ENCODE data around the gene ZNF618. TPM values are rescaled to one million over a fixed set of nuclear protein-coding genes. Genes with fewer than 3 reads are reported as not detected.
"Not testable (repeated sequence)": the region's sequence is repeated elsewhere in the genome, so short reads cannot be mapped to it uniquely, and the experiment has no call there.

Gene ZNF618
- total and polyA plus RNA-seq, 8 donors: 1.2 to 19.8 (median 5.3) TPM

- Histone ChIP-seq H3K27me3 (no peaks in the 10 kb centered on the region), H3K36me3 (peaks cover 16 to 81% (median 79%) of the 10 kb centered on the region in 4 donors), H3K9me3 (no peaks in the 10 kb centered on the region), H3K27ac (no peak overlapping the region), H3K4me1 (no peaks in the 10 kb centered on the region), H3K4me3 (no peak overlapping the region)
- intact Hi-C loops (cut with DNase I; ENCODE audit: low total_unique reads): no loop called here
- TF ChIP-seq CTCF (IDR thresholded peaks at IDR 0.05) (no peak), EP300 (IDR thresholded peaks at IDR 0.05) (no peak), POLR2AphosphoS5 (IDR thresholded peaks at IDR 0.05) (no peak), POLR2A (IDR thresholded peaks at IDR 0.05) (no peak)
- 74 to 92% (median 79%) methylated on average over 5 of the region's 5 CpGs for WGBS, 5 donors
- no peak for DNase-seq
Observed at GRCh38 chr9:114037249-114037648, 161.1 kb downstream of the ZNF618 start.

GRCh38 chr9:114037961-114038723 is 162.0 kb downstream of the ZNF618 start:
- no peak overlapping the region for H3K4me3 ChIP-seq
- H3K36me3 ChIP-seq: peaks cover 16 to 79% (median 74%) of the 10 kb centered on the region in 4 donors
- TF ChIP-seq EP300 (IDR thresholded peaks at IDR 0.05) (no peak), POLR2AphosphoS5 (IDR thresholded peaks at IDR 0.05) (no peak), CTCF (IDR thresholded peaks at IDR 0.05) (no peak), POLR2A (IDR thresholded peaks at IDR 0.05) (no peak)
- no peak for DNase-seq
- intact Hi-C loops (cut with DNase I; ENCODE audit: low total_unique reads): no loop called here
- WGBS, 5 donors: 78 to 87% (median 86%) methylated on average over 15 to 19 of the region's 19 CpGs
- no peaks in the 10 kb centered on the region for H3K9me3 ChIP-seq
- no peaks in the 10 kb centered on the region for H3K27me3 ChIP-seq
- no peak overlapping the region for H3K27ac ChIP-seq
- no peaks in the 10 kb centered on the region for H3K4me1 ChIP-seq

GRCh38 chr9:114038724-114039313 is 162.7 kb downstream of the ZNF618 start:
- 82 to 91% (median 85%) methylated on average over 13 of the region's 13 CpGs for WGBS, 5 donors

GRCh38 chr9:114039484-114039883 is 163.4 kb downstream of the ZNF618 start:
- TF ChIP-seq POLR2A (IDR thresholded peaks at IDR 0.05) (no peak), CTCF (IDR thresholded peaks at IDR 0.05) (no peak), POLR2AphosphoS5 (IDR thresholded peaks at IDR 0.05) (no peak), EP300 (IDR thresholded peaks at IDR 0.05) (no peak)
- H3K36me3 ChIP-seq: peaks cover 16 to 76% (median 65%) of the 10 kb centered on the region in 4 donors
- no peaks in the 10 kb centered on the region for H3K9me3 ChIP-seq
- H3K4me1 ChIP-seq: no peaks in the 10 kb centered on the region
- no peak overlapping the region for H3K4me3 ChIP-seq
- H3K27ac ChIP-seq: no peak overlapping the region
- no peaks in the 10 kb centered on the region for H3K27me3 ChIP-seq
- intact Hi-C loops (cut with DNase I; ENCODE audit: low total_unique reads): no loop called here
- 90 to 100% (median 93%) methylated on average over 4 to 5 of the region's 5 CpGs for WGBS, 5 donors
- DNase-seq: no peak

More at GRCh38 chr9:114038724-114039313, 162.7 kb downstream of the ZNF618 start:
- no peaks in the 10 kb centered on the region for H3K4me1 ChIP-seq
- intact Hi-C loops (cut with DNase I; ENCODE audit: low total_unique reads): no loop called here
- H3K36me3 ChIP-seq: peaks cover 16 to 80% (median 71%) of the 10 kb centered on the region in 4 donors
- H3K4me3 ChIP-seq: no peak overlapping the region
- H3K9me3 ChIP-seq: no peaks in the 10 kb centered on the region
- H3K27ac ChIP-seq: no peak overlapping the region
- DNase-seq: no peak
- TF ChIP-seq EP300 (IDR thresholded peaks at IDR 0.05) (no peak), POLR2AphosphoS5 (IDR thresholded peaks at IDR 0.05) (no peak), POLR2A (IDR thresholded peaks at IDR 0.05) (no peak), CTCF (IDR thresholded peaks at IDR 0.05) (no peak)
- no peaks in the 10 kb centered on the region for H3K27me3 ChIP-seq

- H3K27me3 ChIP-seq; H3K4me1 ChIP-seq; DNase-seq; intact Hi-C loops (cut with DNase I; ENCODE audit: low total_unique reads); H3K9me3 ChIP-seq; H3K27ac ChIP-seq; H3K4me3 ChIP-seq: not testable (repeated sequence)
- H3K36me3 ChIP-seq: peaks cover 14 to 44% (median 34%) of the 10 kb centered on the region in 4 donors
Observed at GRCh38 chr9:114043660-114044059, 167.6 kb downstream of the ZNF618 start.

All from stomach (tissue), 9 donors.